Renal cortical epithelial cell (primary cell): ENCODE measurements around the gene NTHL1. TPM values are rescaled to one million over a fixed set of nuclear protein-coding genes. Genes with fewer than 3 reads are reported as not detected.
A peak's percentile ranks its signal among the peaks of the same experiment; 100 is the strongest.

Experiments
- DNase-seq: peaks from one replicate; pipeline ENCODE4 v3.0.0-alpha.2; 2011; ENCODE audit warnings: low read depth
- total RNA-seq: library from RNA; depleted of rRNA; stranded (reverse); fragments of >200 nt; gene quantifications from 2 replicates; pipeline ENCODE4 v1.2.3, GENCODE V29; 2014

NTHL1 gene
- total RNA-seq, 1 donor from 2014 or later: 11.4 TPM

DNA sequence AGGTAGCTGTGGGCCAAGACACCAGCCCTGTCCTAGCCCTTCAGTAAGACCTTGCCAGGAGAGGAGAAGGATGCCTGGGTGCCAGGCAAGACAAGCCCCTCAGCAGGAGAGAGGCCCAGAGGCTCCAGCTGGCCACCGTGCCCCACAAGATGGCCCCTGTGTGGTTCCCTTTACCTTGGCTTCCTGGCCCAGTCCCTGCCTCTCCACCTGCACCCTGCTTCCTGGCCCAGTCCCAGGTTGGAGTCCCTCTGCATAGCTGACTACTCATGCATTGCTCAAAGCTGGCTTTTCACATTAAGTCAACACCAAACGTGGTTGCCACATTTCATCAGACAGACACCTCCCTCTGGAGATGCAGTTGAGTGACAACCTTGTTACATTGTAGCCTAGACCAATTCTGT lies 53.9 kb downstream of the NTHL1 start:
- peak; percentile 83 for DNase-seq

DNA sequence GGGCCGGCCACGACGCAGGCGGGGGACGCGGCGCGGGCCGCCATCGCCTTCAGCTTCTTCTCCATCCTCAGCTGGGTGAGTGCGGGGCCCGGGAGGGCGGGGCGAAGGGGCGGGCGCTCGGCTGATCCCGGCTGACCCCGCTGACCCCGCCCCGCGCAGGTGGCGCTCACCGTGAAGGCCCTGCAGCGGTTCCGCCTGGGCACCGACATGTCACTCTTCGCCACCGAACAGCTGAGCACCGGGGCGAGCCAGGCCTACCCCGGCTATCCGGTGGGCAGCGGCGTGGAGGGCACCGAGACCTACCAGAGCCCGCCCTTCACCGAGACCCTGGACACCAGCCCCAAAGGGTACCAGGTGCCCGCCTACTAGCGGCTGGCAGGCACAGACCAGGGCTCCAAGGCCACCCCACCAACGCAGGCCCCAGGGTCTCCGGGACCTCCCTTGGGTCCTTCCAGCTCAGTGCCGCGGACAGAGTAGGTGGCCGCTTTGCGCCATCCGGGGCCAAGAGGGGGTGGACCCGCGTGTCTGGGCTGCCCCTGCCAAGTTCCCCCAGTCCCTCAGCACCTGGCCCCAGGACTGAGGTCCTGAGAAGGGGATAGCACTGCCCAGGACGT lies 54.8 kb downstream of the NTHL1 start:
- DNase-seq: no peak

DNA sequence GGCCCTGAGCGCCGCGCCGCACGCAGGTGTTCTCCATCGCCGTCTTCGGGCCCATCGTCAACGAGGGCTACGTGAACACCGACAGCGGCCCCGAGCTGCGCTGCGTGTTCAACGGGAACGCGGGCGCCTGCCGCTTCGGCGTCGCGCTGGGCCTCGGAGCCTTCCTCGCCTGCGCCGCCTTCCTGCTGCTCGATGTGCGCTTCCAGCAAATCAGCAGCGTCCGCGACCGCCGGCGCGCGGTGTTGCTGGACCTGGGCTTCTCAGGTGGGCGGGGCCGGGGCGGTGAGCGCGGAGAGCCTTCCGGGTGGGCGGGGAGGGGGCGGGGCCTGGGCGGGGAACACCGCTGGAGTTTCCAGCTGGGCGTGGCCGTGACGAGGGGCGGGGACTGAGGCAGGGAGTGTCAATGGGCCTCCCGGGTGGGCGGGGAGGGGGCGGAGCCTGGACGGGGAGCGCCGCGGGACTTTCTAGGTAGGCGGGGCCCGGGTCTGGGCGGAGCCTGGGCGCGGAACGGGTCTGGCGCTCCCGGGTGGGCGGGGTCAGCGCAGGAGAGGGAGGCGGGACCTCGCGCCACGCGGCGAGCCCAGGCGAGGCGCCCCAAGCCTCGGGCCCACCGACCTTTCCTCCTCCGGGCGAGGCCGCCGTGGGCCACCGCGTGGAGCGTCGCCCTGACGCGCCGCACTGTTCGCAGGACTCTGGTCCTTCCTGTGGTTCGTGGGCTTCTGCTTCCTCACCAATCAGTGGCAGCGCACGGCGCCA lies 55.5 kb downstream of the NTHL1 start:
- peak; percentile 60 for DNase-seq

DNA sequence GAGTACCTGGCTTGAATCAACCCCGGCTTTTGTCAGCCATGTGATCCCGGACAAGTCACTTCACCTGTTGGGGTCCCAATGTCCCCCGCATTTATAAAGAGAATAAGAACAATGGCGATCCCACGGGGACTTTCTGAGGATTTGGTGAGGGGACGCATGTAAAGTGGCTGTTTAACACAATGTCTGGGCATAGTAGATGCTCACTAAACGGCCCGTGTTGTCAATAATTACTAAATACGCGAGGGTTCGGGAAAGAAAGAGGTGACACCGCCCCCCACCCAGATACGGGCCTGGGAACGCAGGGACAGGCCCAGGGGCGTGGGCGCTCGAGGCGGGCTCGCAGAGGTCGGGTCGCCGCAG lies 56.1 kb downstream of the NTHL1 start:
- DNase-seq: no peak

DNA sequence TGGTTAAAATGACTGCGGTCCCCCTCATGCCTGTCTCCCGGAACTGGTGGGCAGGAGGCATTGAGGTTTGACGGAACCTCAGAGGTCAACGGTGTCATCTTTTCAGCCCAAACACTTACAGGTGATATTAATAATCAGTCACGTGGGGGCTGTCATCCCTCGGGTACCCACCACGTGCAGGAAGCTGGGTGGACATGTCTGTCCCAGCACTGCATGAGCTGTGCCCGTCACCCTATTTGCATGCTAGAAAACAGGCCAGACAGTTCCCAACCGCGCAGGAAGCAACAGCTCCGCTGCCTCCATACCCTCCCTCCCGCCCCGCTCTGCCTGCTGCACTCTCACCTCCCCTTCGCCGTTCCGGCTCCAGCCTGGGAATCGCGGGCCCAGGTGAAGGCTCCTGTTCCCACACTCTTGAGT lies 56.5 kb downstream of the NTHL1 start:
- no peak for DNase-seq

DNA sequence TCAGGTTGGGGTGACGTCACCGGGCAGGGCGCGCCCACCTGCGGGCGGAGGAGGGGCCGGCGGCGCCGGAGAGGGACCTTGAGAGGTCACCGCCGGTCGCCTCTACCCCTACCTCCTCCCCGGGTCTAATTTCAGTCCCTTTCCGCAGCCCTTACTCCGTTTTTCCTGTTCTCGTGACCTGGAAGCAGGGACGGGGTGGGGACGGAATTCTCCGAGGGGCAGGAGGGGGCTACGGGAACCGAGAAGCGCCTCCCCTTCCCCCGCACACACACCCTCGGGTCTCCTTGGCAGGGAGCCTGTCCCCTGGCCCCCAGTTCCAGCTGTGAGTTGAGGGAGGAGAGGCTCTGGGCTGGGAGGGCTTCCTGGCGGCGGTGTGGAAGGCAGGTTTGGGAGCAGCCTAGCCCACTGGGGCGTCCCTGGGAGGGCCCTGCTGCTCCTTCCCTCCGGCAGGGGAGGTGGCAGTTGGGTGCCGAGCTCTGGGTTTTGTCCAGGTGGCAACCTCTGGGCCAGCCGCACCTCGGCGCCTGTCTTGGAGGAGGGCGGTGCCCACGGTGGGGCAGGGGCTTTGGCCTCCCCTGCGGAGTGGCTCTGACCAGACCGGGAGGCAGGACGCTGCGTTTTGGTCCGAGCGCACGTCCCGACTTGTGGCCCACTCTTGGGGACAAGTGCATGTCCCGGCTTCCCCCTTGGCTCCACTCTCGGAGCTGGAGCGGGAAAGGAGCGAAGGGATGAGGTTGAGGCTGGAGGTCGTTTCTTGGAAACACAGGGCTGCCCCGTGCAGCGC lies 57.1 kb downstream of the NTHL1 start:
- no peak for DNase-seq

DNA sequence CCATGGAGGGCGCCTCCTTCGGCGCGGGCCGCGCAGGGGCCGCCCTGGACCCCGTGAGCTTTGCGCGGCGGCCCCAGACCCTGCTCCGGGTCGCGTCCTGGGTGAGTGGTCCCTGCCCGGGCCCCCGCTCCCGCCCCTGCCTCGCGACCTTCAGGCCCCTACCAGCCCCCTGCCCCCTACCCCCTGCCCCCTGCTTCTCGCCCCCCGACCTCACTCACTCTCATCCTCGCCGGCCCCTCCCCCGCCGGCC lies 57.6 kb downstream of the NTHL1 start:
- DNase-seq: no peak

Other genes starting within 250 kb of the NTHL1 start
- 63.9 and 102 TPM in 2 replicates for gene HAGH, start 221.0 kb downstream of the NTHL1 start, total RNA-seq
- 84.9 and 109 TPM in 2 replicates for gene FAHD1, start 220.6 kb downstream of the NTHL1 start, total RNA-seq
- gene MEIOB, start 175.7 kb downstream of the NTHL1 start, total RNA-seq: 0.15 and 2.6 TPM in 2 replicates
- not detected in 2 replicates for gene HS3ST6, start 129.4 kb downstream of the NTHL1 start, total RNA-seq
- 9.6 and 10.8 TPM in 2 replicates for gene MSRB1, start 104.6 kb downstream of the NTHL1 start, total RNA-seq
- gene RPL3L, start 93.1 kb downstream of the NTHL1 start, total RNA-seq: not detected in 2 replicates
- 119 and 138 TPM in 2 replicates for gene NDUFB10, start 88.3 kb downstream of the NTHL1 start, total RNA-seq
- gene RPS2, start 83.0 kb downstream of the NTHL1 start, total RNA-seq: 865 and 1,076 TPM in 2 replicates
- gene RNF151, start 81.0 kb downstream of the NTHL1 start, total RNA-seq: not detected in 2 replicates
- 46.2 and 46.3 TPM in 2 replicates for gene TBL3, start 75.8 kb downstream of the NTHL1 start, total RNA-seq
- 0.87 TPM in 1 of 2 replicates, not detected in the other for gene NOXO1, start 66.4 kb downstream of the NTHL1 start, total RNA-seq
- gene GFER, start 63.6 kb downstream of the NTHL1 start, total RNA-seq: 8.7 and 10.1 TPM in 2 replicates
- gene SYNGR3, start 57.9 kb downstream of the NTHL1 start, total RNA-seq: 2.0 and 8.0 TPM in 2 replicates
- 10.1 and 22.4 TPM in 2 replicates for gene ZNF598, start 38.0 kb downstream of the NTHL1 start, total RNA-seq
- 0.10 TPM in 1 of 2 replicates, not detected in the other for gene NPW, start 28.0 kb downstream of the NTHL1 start, total RNA-seq
- gene NHERF2, start 20.9 kb downstream of the NTHL1 start, total RNA-seq: 3.5 and 6.3 TPM in 2 replicates
- 24.5 and 63.6 TPM in 2 replicates for gene TSC2, start 151 bp upstream of the NTHL1 start, total RNA-seq
- gene PKD1, start 88.1 kb upstream of the NTHL1 start, total RNA-seq: 17.4 and 98.0 TPM in 2 replicates
- gene RAB26, start 100.8 kb upstream of the NTHL1 start, total RNA-seq: 0.69 and 0.70 TPM in 2 replicates
- 41.8 and 66.1 TPM in 2 replicates for gene TRAF7, start 107.9 kb upstream of the NTHL1 start, total RNA-seq
- gene CASKIN1, start 148.8 kb upstream of the NTHL1 start, total RNA-seq: under 0.01 and 0.15 TPM in 2 replicates
- 16.7 and 22.2 TPM in 2 replicates for gene MLST8, start 157.6 kb upstream of the NTHL1 start, total RNA-seq
- 0.17 and 1.7 TPM in 2 replicates for gene BRICD5, start 163.0 kb upstream of the NTHL1 start, total RNA-seq
- gene PGP, start 167.0 kb upstream of the NTHL1 start, total RNA-seq: 9.7 and 29.9 TPM in 2 replicates
- 29.7 and 32.7 TPM in 2 replicates for gene E4F1, start 175.8 kb upstream of the NTHL1 start, total RNA-seq
- gene DNASE1L2, start 188.6 kb upstream of the NTHL1 start, total RNA-seq: 0.17 and 1.1 TPM in 2 replicates
- gene ECI1, start 203.8 kb upstream of the NTHL1 start, total RNA-seq: 36.0 and 43.1 TPM in 2 replicates
- gene RNPS1, start 220.3 kb upstream of the NTHL1 start, total RNA-seq: 76.4 and 94.4 TPM in 2 replicates